ENCODE results near the gene TAF1B.

TAF1B gene

DNA sequence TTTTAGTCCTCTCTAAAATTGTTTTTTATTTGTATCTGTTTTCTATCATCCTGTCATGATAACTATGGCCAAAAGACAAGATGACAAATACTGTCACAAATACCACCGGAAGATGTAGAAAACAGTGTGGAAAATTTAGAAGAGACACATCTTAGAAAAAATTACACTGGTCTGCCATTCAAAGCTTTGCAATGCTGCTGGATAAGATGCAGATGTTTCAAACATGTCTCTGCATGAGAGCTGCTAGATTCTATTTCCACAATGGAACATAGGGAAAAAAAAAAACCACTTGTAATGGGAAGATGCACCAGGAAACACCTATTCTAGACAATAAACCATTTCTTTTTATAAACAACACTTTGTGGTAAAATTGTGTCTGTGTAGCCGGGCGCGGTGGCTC lies 5.8 kb upstream of the TAF1B start:
- no peaks in the 10 kb centered on the region for H3F3A ChIP-seq (ENCODE audit: insufficient read depth, low read length)
- H3K4me3 ChIP-seq (ENCODE audit: low read depth, low read length, poor library complexity, severe bottlenecking) = no peak overlapping the region
- H3K27ac ChIP-seq (ENCODE audit: low read depth, low read length, poor library complexity, severe bottlenecking) = no peak overlapping the region
- no peaks in the 10 kb centered on the region for H4K20me1 ChIP-seq (ENCODE audit: insufficient read depth, low read length)
- H3K36me3 ChIP-seq (ENCODE audit: insufficient read depth, low read length) = no peaks in the 10 kb centered on the region
- no peak overlapping the region for H3K9ac ChIP-seq (ENCODE audit: low read length)
- no peaks in the 10 kb centered on the region for H3K79me2 ChIP-seq (ENCODE audit: insufficient read depth, low read length)
- no peak for TF ChIP-seq CTCF (IDR thresholded peaks at IDR 0.05; ENCODE audit: low read length)
- no peak for TF ChIP-seq EZH2 (IDR thresholded peaks at IDR 0.05; ENCODE audit: borderline replicate concordance, low read length)
- H3K9me2 ChIP-seq (ENCODE audit: low read depth, low read length) = no peaks in the 10 kb centered on the region
- H2AFZ ChIP-seq (ENCODE audit: low read length) = no peak overlapping the region
- H3K4me1 ChIP-seq (ENCODE audit: insufficient read depth, low read length, severe bottlenecking) = no peaks in the 10 kb centered on the region
- no peaks in the 10 kb centered on the region for H3K9me3 ChIP-seq (ENCODE audit: low read length)
- H3K27me3 ChIP-seq (ENCODE audit: insufficient read depth, low read length) = 0 out of 2 replicates have a peak, but pooled peaks cover 2% of the 10 kb centered on the region
- no peak overlapping the region for H3K4me2 ChIP-seq (ENCODE audit: low read length)

DNA sequence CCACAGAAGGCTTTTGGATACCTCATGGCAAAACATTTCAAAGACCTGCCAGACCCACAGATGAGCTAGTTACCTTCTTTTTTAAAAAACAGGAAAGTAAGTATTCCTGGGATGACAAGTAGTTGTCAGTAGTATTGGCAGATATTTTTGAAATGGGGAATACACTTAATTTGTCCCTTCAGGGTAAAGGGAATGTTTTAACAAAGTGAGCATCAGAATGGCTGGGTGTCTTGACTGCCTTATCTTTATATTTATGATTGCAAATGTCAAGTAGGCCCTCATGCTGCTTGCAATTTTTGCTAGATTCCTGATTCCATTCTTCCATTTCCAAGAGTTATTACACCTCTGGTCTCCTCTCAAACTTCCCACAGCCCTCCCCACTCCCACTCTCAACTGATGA lies 4.9 kb upstream of the TAF1B start:
- Histone ChIP-seq H3K9me3 (ENCODE audit: low read length) (no peaks in the 10 kb centered on the region), H3K36me3 (ENCODE audit: insufficient read depth, low read length) (no peaks in the 10 kb centered on the region), H3K79me2 (ENCODE audit: insufficient read depth, low read length) (no peaks in the 10 kb centered on the region), H3K9me2 (ENCODE audit: low read depth, low read length) (no peaks in the 10 kb centered on the region), H4K20me1 (ENCODE audit: insufficient read depth, low read length) (no peaks in the 10 kb centered on the region), H3K27me3 (ENCODE audit: insufficient read depth, low read length) (no peaks in the 10 kb centered on the region), H3K4me3 (ENCODE audit: low read depth, low read length, poor library complexity, severe bottlenecking) (no peak overlapping the region), H3F3A (ENCODE audit: insufficient read depth, low read length) (no peaks in the 10 kb centered on the region), H3K4me1 (ENCODE audit: insufficient read depth, low read length, severe bottlenecking) (peaks cover 5% of the 10 kb centered on the region), H3K27ac (ENCODE audit: low read depth, low read length, poor library complexity, severe bottlenecking) (no peak overlapping the region), H3K4me2 (ENCODE audit: low read length) (no peak overlapping the region), H2AFZ (ENCODE audit: low read length) (no peak overlapping the region), H3K9ac (ENCODE audit: low read length) (no peak overlapping the region)
- TF ChIP-seq CTCF (IDR thresholded peaks at IDR 0.05; ENCODE audit: low read length) (no peak), EZH2 (IDR thresholded peaks at IDR 0.05; ENCODE audit: borderline replicate concordance, low read length) (no peak)

GRCh38 chr2:9842487-9843228 lies 616 bp upstream of the TAF1B start:
- peaks cover 28% of the 10 kb centered on the region for H3K4me1 ChIP-seq (ENCODE audit: insufficient read depth, low read length, severe bottlenecking)
- peak overlapping the region; percentile 76 for H3K4me3 ChIP-seq (ENCODE audit: low read depth, low read length, poor library complexity, severe bottlenecking)
- no peaks in the 10 kb centered on the region for H3K9me3 ChIP-seq (ENCODE audit: low read length)
- TF ChIP-seq EZH2 (IDR thresholded peaks at IDR 0.05; ENCODE audit: borderline replicate concordance, low read length) = no peak
- no peak for TF ChIP-seq CTCF (IDR thresholded peaks at IDR 0.05; ENCODE audit: low read length)
- no peaks in the 10 kb centered on the region for H4K20me1 ChIP-seq (ENCODE audit: insufficient read depth, low read length)
- H3K36me3 ChIP-seq (ENCODE audit: insufficient read depth, low read length) = peaks cover 27% of the 10 kb centered on the region
- H3K9me2 ChIP-seq (ENCODE audit: low read depth, low read length) = no peaks in the 10 kb centered on the region
- no peaks in the 10 kb centered on the region for H3F3A ChIP-seq (ENCODE audit: insufficient read depth, low read length)
- peak overlapping the region; percentile 87 for H3K9ac ChIP-seq (ENCODE audit: low read length)
- 0 out of 2 replicates have a peak, but pooled peaks cover 6% of the 10 kb centered on the region for H3K79me2 ChIP-seq (ENCODE audit: insufficient read depth, low read length)
- peak overlapping the region; percentile 47 for H3K27ac ChIP-seq (ENCODE audit: low read depth, low read length, poor library complexity, severe bottlenecking)
- H2AFZ ChIP-seq (ENCODE audit: low read length) = peak overlapping the region; percentile 8
- no peaks in the 10 kb centered on the region for H3K27me3 ChIP-seq (ENCODE audit: insufficient read depth, low read length)
- peak overlapping the region; percentile 74 for H3K4me2 ChIP-seq (ENCODE audit: low read length)

All from OCI-LY1 (cell line).